Heart left ventricle (tissue), 13 donors: Measurements from ENCODE around the gene PTPRK.

ENCODE experiments used
- CTCF ChIP-seq, 12 donors: fragments of 200-600 bp; sonication (generic) in 4 of 12; IDR thresholded peaks; one replicate each; pipeline versions ENCODE4 v1.5.0 to v1.8.0; 2018 to 2022; ENCODE audit warnings: antibody characterized with exemption in 12 of 12, mild to moderate bottlenecking in 5 of 12
- POLR2A ChIP-seq, 2 donors: fragments of 450-650 bp; IDR thresholded peaks; one replicate each; pipeline ENCODE4 v1.6.1; 2017; ENCODE audit warnings: antibody characterized with exemption in 2 of 2, mild to moderate bottlenecking in 2 of 2, moderate library complexity in 2 of 2
- donor health status: ischemic (EF 13 %, LVEDD 7.1; RV severe dilation, severe dysfunction).
- donor health status: DM: no; HTN: yes; CAD: no.
- donor health status: DM: no; HTN: no; CAD: no.
- donor health status: ischemic (EF 25% LVEDD 6.9; RV normal size, moderate dysfunction).
- donor health status: ischemic (EF 25% LVEDD 5.7; RV mildly dilated, moderate dysfunction).
- donor health status: ischemic (EF 35%, LVEDD 5.7; RV mildly dilated, moderate dysfunction).
- donor health status: nonischemic (EF 11% LVEDD 7.7; RV severe dilation, severe dysfunction).
- donor health status: DM: yes; HTN: yes; CAD: no.
- donor health status: PGD.
- donor health status: ischemic (EF 29% LVEDD 5.4; RV normal size, mild dysfunction).
- donor health status: nonischemic (EF 23%, LVEDD 6.1; RV moderate dilation, normal function).

- TF ChIP-seq CTCF (IDR thresholded peaks at IDR 0.05) = no peak
- no peak for TF ChIP-seq POLR2A (IDR thresholded peaks at IDR 0.05)
Measured at GRCh38 chr6:128118401-128118800, 402.0 kb downstream of the PTPRK start.
